GM13976 (cell line): ENCODE measurements around the gene KCNC4.

Experiments
- DNase-seq: peaks from one replicate; pipeline ENCODE4 v3.0.0; 2012; ENCODE audit warnings: low spot score
- CTCF ChIP-seq: IDR thresholded peaks from 2 replicates; pipeline ENCODE4 v1.5.1; 2012; ENCODE audit warnings: borderline replicate concordance, mild to moderate bottlenecking; ENCODE audit not compliant: insufficient read depth; ENCODE audit errors: extremely low read depth, missing control alignments, control extremely low read depth
- in situ Hi-C: fragments of 300-500 bp; cut with MboI; formaldehyde crosslinking; loops from one replicate; pipeline ENCODE4 v1.12.0; 2022; ENCODE audit warnings: low sequenced_read_pairs, mixed read lengths, inconsistent platforms; ENCODE audit not compliant: unreplicated experiment

KCNC4 gene

GRCh38 chr1:110196917-110197765 lies 13.0 kb upstream of the KCNC4 start:
- peak; percentile 91 for DNase-seq
- TF ChIP-seq CTCF: peak; percentile 88
- in situ Hi-C loops: no loop called here

- in situ Hi-C loops: no loop called here
- no peak for TF ChIP-seq CTCF
- no peak for DNase-seq
Observed at GRCh38 chr1:110197905-110198629, 12.0 kb upstream of the KCNC4 start.

- TF ChIP-seq CTCF: no peak
- in situ Hi-C loops: no loop called here
- DNase-seq: no peak
Observed at GRCh38 chr1:110198746-110199145, 11.4 kb upstream of the KCNC4 start.

GRCh38 chr1:110200190-110200589 lies 9.9 kb upstream of the KCNC4 start:
- TF ChIP-seq CTCF: no peak
- no peak for DNase-seq
- in situ Hi-C loops: loop anchor here (10.0 kb wide), 1 partner anchor 255 kb away; the partner anchor contains the start of gene PROK1

GRCh38 chr1:110200666-110201065 lies 9.4 kb upstream of the KCNC4 start:
- DNase-seq: no peak
- in situ Hi-C loops: loop anchor here (10.0 kb wide), 1 partner anchor 254 kb away; the partner anchor contains the start of gene PROK1
- no peak for TF ChIP-seq CTCF

GRCh38 chr1:110201157-110201825 lies 8.8 kb upstream of the KCNC4 start:
- no peak for TF ChIP-seq CTCF
- in situ Hi-C loops: loop anchor here (10.0 kb wide), 1 partner anchor 254 kb away; the partner anchor contains the start of gene PROK1
- no peak for DNase-seq
